HG02852 (cell line): Measurements from ENCODE around the gene MOK.
"Not testable (repeated sequence)": the region's sequence is repeated elsewhere in the genome, so short reads cannot be mapped to it uniquely, and the experiment has no call there.

Experiments used
- ATAC-seq: cut with Tn5 transposase; IDR thresholded peaks from one replicate; pipeline ENCODE4 v1.9.1; 2021; ENCODE audit warnings: mild to moderate bottlenecking, moderate library complexity; ENCODE audit not compliant: unreplicated experiment

Gene MOK

GRCh38 chr14:102249981-102250380, 55.0 kb downstream of the MOK start:
- ATAC-seq: no peak

DNA sequence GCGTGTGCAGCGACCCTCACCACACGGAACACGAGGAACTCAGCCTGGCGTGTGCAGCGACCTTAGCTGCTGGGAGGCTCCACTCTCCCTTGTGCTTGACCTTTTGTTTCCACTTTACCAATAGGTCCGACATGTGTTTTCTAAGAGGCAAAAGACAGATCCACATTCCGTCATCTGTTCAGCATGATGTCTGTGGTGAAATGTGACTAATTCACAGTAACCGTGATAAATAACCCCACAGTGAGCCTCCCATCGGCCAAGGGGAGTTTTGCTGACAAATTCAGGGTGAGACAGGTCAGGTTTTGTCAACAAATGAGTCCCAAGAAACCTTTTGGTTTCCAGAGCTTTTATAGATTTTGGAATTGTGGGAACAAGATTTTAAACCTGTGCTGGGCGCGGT, 55.9 kb downstream of the MOK start:
- ATAC-seq: no peak

DNA sequence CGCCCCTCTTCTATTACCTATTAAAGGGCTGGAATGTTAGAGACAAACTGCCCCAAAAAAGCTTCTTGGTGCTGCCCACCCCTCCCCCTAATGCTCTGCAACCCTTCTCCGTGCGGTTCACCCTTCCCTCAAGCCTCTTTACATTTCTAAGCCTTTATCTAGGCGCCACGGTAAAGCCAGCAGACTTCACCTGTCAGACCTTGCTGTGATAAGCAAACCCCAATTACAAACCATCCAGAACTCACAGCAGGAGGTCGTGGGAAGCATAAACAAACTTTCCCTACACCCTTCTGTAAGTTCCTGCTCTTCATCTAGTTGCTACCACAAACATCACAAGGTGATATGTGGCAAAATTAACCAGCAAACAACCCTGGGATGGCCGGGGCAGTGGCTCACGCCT, 56.8 kb downstream of the MOK start:
- no peak for ATAC-seq

- no peak for ATAC-seq
These were observed 58.9 kb downstream of the MOK start for GRCh38 chr14:102246071-102246470.

DNA sequence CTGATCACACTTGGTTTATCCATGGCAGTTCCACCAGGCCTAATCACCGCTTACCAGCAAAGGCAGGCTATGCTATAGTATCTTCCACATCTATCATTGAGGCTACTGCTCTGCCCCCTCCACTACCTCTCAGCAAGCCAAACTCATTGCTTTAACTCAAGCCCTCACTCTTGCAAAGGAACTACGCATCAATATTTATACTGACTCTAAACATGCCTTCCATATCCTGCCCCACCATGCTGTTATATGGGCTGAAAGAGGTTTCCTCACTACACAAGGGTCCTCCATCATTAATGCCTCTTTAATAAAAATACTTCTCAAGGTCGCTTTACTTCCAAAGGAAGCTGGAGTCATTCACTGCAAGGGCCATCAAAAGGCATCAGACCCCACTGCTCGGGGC, 61.2 kb downstream of the MOK start:
- not testable (repeated sequence) for ATAC-seq

- no peak for ATAC-seq
These were observed 63.8 kb downstream of the MOK start for GRCh38 chr14:102241147-102241546.

GRCh38 chr14:102240481-102240880, 64.5 kb downstream of the MOK start:
- ATAC-seq: not testable (repeated sequence)

DNA sequence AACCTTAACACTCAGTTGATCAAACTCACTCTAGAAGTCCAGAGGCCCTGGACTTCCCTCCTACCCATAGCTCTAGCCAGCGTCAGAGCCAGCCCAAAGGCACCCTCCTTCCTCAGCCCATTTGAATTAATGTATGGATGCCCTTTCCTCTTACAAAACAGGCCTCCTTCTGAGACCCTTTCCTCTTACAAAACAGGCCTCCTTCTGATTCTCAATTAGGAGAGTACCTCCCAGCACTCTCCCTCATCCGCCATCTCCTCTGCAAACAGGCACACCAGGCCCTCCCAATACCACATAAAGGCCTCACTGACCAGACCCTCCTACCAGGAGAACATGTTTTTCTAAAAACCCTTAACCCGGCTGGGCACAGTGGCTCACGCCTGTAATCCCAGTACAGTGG, 65.7 kb downstream of the MOK start:
- no peak for ATAC-seq

DNA sequence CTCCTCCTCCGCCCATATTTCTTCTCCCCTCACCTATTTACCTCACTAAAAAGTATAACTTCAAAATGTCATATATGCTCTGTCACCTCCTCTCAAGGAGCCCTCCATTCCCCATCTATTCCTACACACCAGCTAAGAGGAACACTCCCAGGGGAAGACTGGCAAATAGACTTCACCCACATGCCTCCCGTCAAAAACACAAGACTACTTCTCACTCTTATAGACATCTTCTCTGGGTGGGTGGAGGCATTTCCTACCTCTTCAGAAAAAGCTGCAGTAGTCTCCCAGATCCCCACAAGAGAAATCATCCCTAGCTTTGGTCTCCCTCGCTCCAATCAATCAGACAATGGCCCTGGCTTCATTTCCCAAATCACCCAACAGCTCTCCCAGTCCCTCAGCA, 66.2 kb downstream of the MOK start:
- no peak for ATAC-seq

DNA sequence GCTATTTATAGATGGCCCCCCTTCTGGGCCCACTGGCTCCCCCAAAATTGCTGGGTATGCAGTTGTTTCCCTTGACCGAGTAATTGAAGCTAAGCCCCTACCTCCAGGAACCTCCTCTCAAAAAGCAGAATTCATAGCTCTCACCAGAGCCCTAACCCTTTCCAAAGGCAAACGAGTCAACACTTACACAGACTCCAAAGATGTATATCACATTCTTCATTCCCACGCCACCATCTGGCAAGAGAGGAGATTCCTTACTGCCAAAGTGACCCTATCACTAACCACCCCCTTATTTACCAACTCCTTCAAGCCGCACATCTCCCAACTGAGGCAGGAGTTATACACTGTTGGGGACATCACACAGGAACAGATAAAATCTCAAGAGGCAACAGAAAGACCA, 66.8 kb downstream of the MOK start:
- no peak for ATAC-seq

DNA sequence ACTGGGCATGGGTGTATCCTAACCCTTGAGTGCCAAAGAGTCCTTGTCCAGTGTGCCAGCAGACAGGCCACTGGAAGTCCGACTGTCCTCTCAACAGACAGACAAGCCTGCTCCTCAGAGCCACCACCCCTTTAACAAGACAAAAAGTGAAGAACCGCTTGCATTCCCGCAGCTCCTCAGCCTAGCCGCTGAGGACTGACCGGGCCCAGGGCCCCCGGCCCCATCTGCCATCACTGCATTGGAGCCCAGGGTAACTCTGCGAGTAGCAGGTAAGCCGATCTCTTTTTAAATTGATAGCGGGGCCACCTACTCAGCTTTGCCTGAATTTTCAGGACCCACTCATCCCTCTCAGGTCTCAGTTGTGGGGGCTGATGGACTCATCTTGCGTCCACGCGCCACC, 68.9 kb downstream of the MOK start:
- no peak for ATAC-seq

DNA sequence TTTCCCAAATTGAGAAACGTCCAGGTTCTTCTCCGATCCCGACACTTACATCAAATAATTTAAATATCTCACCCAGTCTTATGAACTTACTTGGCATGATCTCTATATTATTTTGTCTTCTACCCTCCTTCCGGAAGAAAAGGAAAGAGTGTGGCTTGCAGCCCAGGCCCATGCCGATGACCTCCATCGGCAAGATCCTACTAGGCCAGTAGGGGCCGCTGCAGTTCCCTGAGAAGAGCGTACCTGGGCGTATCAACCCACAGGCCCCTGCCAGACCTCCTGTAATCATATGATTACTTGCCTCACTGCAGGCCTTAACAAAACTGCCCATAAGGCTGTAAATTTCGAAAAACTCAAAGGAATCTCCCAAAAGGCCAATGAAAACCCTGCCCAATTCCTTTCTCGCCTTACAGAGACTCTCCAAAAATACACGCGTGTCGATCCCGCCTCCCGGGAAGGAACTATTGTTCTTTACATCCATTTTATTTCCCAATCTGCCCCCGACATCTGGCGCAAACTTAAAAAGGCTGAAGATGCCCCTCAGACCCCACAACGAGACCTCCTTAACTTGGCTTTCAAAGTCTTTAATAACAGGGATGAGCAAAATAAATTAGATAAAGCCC, 69.6 kb downstream of the MOK start:
- ATAC-seq: no peak

- no peak for ATAC-seq
These were observed 70.4 kb downstream of the MOK start for GRCh38 chr14:102234331-102235264.

DNA sequence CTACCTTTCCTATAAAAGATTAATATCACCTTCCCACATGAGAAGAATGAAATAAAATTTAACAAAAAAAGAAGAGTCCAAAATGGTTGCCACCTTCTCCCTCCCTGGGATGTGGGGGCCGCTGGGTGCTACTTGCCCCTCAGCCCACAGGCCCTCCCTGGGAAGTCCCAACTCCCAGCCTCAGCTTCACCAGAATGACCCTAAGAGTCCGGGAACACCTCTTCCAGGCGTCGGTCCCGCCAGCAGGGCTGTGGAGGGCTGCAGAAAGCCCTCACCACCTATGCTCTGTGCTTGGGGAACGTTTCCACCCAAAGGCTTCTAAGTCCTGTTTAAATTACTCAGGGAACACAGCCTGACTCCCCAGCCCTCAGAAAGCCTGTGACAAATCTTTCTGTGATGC, 71.9 kb downstream of the MOK start:
- ATAC-seq: no peak

DNA sequence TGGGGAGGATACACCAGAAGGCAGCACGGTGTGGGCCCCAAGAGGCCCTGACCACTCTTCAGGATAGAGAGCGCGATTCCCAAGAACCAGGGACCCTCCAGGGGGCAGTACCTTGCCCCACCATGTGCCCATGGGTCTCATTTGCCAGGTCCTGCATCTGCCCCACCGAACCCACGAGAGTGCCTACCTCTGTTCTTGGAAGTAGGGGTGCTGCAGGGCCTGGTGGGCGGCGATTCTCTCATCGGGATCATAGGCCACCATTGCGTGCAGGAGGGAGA, 72.7 kb downstream of the MOK start:
- no peak for ATAC-seq

GRCh38 chr14:102231476-102232347, 73.3 kb downstream of the MOK start:
- ATAC-seq: no peak

DNA sequence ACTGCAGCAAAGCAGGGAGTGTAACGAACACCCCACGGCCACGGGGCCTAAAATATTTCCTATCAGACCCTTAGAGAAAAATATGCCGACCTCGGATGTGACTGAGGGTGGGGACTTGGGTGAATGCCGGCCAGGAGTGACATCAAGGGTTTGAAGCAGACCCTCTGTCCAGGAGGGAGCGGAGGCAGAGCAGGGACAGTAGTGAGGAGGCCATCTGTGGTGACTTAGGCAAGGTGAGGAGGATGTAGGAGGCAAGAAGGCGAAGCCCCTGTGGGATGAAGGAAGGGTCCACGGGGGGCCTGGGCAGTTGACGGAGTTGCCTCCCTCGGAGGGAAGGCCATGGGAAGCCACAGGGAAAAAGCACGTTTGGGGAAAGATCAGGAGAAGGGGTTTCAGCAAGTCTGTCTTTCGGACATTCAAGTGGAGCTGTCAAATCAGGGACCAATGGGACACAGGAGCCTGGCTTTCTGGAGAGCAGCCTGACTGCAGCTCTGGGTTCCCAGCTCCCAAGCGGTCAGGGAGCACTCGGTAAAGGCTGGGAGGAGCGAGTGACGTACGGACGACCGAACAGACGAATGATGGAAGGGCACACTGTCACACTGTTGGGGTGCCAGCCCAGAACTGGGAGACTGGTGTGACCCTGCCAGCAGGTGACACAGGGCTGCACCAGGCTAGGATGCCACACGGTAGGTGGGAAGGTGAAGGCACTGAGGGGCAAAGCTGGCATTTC, 74.3 kb downstream of the MOK start:
- ATAC-seq: no peak

DNA sequence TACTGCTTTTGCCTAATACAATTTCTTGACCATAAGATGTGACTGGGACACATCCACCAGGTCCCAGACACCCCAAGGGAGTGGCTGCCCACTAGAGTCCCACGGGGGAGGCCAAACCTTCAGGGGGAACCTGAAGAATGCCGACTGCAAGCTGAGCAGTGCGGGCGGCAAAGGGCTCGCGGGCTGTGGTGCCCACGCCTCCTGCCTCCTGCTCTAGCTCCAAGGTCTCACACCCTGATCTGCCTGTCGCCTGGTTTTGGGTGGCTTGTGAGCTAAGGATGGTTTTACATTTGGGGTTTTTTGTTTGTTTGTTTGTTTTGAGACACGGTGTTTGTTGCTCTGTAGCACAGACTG, 75.2 kb downstream of the MOK start:
- no peak for ATAC-seq

- no peak for ATAC-seq
These were observed 75.8 kb downstream of the MOK start for GRCh38 chr14:102229071-102229738.

GRCh38 chr14:102227184-102227964, 77.6 kb downstream of the MOK start:
- no peak for ATAC-seq
